Astrocyte (in vitro differentiated cells and primary cell): ENCODE results near the gene TUBA1C.
"Not testable (repeated sequence)": the region's sequence is repeated elsewhere in the genome, so short reads cannot be mapped to it uniquely, and the experiment has no call there.

Experiments used
- EZH2 ChIP-seq: IDR thresholded peaks from 2 replicates; pipeline ENCODE4 v1.6.1; 2012; ENCODE audit warnings: mild to moderate bottlenecking, low read length, inconsistent platforms; ENCODE audit not compliant: insufficient read depth
- TF ChIP-seq, protein P1 (sequence below): IDR thresholded peaks from 2 replicates; pipeline ENCODE4 v1.5.1; 2011; ENCODE audit warnings: low read depth, mild to moderate bottlenecking, inconsistent platforms, low read length, moderate library complexity; ENCODE audit not compliant: insufficient read depth

- TF ChIP-seq, protein P1, sequence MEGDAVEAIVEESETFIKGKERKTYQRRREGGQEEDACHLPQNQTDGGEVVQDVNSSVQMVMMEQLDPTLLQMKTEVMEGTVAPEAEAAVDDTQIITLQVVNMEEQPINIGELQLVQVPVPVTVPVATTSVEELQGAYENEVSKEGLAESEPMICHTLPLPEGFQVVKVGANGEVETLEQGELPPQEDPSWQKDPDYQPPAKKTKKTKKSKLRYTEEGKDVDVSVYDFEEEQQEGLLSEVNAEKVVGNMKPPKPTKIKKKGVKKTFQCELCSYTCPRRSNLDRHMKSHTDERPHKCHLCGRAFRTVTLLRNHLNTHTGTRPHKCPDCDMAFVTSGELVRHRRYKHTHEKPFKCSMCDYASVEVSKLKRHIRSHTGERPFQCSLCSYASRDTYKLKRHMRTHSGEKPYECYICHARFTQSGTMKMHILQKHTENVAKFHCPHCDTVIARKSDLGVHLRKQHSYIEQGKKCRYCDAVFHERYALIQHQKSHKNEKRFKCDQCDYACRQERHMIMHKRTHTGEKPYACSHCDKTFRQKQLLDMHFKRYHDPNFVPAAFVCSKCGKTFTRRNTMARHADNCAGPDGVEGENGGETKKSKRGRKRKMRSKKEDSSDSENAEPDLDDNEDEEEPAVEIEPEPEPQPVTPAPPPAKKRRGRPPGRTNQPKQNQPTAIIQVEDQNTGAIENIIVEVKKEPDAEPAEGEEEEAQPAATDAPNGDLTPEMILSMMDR, result not testable (repeated sequence)
- not testable (repeated sequence) for TF ChIP-seq EZH2
These were observed 4.3 kb downstream of the TUBA1C start for GRCh38 chr12:49269191-49269590.
